Gastroesophageal sphincter (tissue), 4 donors: ENCODE measurements around the gene VPS45. TPM values are rescaled to one million over a fixed set of nuclear protein-coding genes. Genes with fewer than 3 reads are reported as not detected.
A peak's percentile ranks its signal among the peaks of the same experiment; 100 is the strongest.

Experiments
- ATAC-seq: fragments of 150-250 bp; one replicate; pipeline ENCODE4 v1.9.1; 2016; ENCODE audit warnings: mild to moderate bottlenecking, moderate library complexity
- H3K27ac ChIP-seq, 4 donors: fragments of 200-600 bp; sonication (generic) in 3 of 4; 1 replicate in 3 of 4; 2 replicates in 1 of 4; pipeline ENCODE4 v1.5.1; 2016 to 2019
- H3K27me3 ChIP-seq: fragments of 200-600 bp; sonication (generic); one replicate; pipeline ENCODE4 v1.5.1; 2019
- H3K36me3 ChIP-seq, 2 donors: fragments of 200-600 bp; sonication (generic); one replicate each; pipeline ENCODE4 v1.5.1; 2019; ENCODE audit warnings: control low read depth in 1 of 2
- H3K4me1 ChIP-seq, 3 donors: fragments of 200-600 bp; sonication (generic); 1 replicate in 2 of 3; 2 replicates in 1 of 3; pipeline ENCODE4 v1.5.1; 2016 to 2019; ENCODE audit warnings: control low read depth in 2 of 3
- H3K4me3 ChIP-seq, 2 donors: fragments of 200-600 bp; sonication (generic); one replicate each; pipeline ENCODE4 v1.5.1; 2019; ENCODE audit warnings: mild to moderate bottlenecking in 1 of 2, moderate library complexity in 1 of 2
- H3K9me3 ChIP-seq, 3 donors: fragments of 200-600 bp; sonication (generic); one replicate each; pipeline ENCODE4 v1.5.1; 2017 to 2019; ENCODE audit warnings: control low read depth in 2 of 3
- CTCF ChIP-seq, 4 experiments: fragments of 200-600 bp in 2 of 4; fragments of 450-650 bp in 2 of 4; sonication (generic) in 1 of 4; IDR thresholded peaks; one replicate each; pipeline ENCODE4 v1.5.1; 2017 to 2019; ENCODE audit warnings: antibody characterized with exemption in 4 of 4, mild to moderate bottlenecking in 2 of 4, moderate library complexity in 2 of 4
- EP300 ChIP-seq: sonication (generic); formaldehyde crosslinking; IDR thresholded peaks from one replicate; pipeline ENCODE4 v1.6.1; 2017; ENCODE audit warnings: antibody characterized with exemption, mild to moderate bottlenecking
- POLR2A ChIP-seq, 2 donors: fragments of 450-650 bp; IDR thresholded peaks; one replicate each; pipeline ENCODE4 v1.6.1; 2017; ENCODE audit warnings: antibody characterized with exemption in 2 of 2, mild to moderate bottlenecking in 2 of 2, moderate library complexity in 1 of 2
- POLR2AphosphoS5 ChIP-seq: sonication (generic); formaldehyde crosslinking; IDR thresholded peaks from one replicate; pipeline ENCODE4 v1.6.1; 2017; ENCODE audit warnings: antibody characterized with exemption
- WGBS, 2 donors: methylation state at CpG; one replicate each; pipeline ENCODE4 v1.1.5; 2018; ENCODE audit warnings: low coverage in 1 of 2; 5-methylcytosine and 5-hydroxymethylcytosine counted together
- total RNA-seq, 4 donors: library from RNA; depleted of rRNA; stranded (reverse); fragments of >200 nt; gene quantifications; one replicate each; pipeline ENCODE4 v1.1.0, GENCODE V29; 2016

VPS45 gene
- total RNA-seq, 4 donors from 2014 or later, result 44.7 to 75.8 (median 50.4) TPM

GRCh38 chr1:150164779-150165178 lies 97.2 kb downstream of the VPS45 start:
- Histone ChIP-seq H3K36me3 (peaks cover 0 to 4% of the 10 kb centered on the region in 2 donors), H3K4me3 (no peak overlapping the region), H3K27ac (peak overlapping the region; percentile 97 to 99 (median 98)), H3K27me3 (no peaks in the 10 kb centered on the region), H3K4me1 (peaks cover 9 to 69% (median 24%) of the 10 kb centered on the region in 3 donors), H3K9me3 (no peaks in the 10 kb centered on the region)
- TF ChIP-seq EP300 (no peak), POLR2AphosphoS5 (no peak), CTCF (IDR thresholded peaks at IDR 0.05) (no peak), POLR2A (IDR thresholded peaks at IDR 0.05) (no peak)
- ATAC-seq, result no peak
- WGBS, 2 donors, result 33 to 78% methylated on average over 1 to 5 of the region's 5 CpGs

DNA sequence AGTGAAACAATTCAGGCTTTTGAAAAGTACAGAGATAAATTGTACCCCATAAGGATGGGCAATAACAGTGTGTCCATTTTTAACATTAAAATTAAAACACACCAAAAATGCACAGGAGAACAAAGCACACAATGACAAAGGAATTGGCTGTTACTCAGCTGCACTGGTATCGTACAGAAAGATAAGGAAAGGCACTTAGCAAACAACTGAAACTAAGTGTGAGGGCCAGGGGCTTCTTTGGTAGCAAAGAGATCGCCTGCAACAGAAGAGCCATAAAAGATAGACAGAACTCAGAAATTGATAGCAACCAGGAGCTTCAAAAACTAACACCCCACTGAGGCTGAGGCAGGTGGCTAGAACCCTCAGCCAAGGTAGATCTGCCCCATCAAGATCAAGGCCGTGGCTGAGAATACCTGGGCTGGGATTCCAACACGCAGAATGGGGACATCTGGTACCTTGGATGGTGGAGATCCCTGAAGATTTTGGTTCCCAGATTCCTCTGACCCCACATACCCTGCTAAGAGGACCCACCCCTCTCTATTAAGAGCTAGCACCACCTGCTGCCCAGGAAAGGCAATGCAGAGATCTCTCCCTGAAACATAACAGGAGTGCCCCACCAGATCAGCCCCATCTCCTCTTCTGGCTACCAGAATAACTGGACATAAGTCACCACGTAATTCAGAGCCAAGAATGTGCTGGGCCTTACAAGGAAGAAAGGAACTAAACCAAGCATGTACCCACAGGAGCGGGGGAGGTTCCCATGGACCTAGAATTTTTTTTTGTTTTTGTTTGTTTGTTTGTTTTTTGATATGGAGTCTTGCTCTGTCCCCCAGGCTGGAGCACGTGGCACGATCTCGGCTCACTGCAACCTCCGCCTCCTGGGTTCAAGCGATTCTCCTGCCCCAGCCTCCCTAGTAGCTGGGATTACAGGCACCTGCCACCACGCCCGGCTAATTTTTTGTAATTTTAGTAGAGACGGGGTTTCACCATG lies 98.3 kb downstream of the VPS45 start:
- Histone ChIP-seq H3K27ac (peak overlapping the region; percentile 44 to 98 (median 97)), H3K9me3 (no peaks in the 10 kb centered on the region), H3K4me3 (no peak overlapping the region), H3K27me3 (no peaks in the 10 kb centered on the region), H3K36me3 (no peaks in the 10 kb centered on the region), H3K4me1 (peaks cover 9 to 58% (median 21%) of the 10 kb centered on the region in 3 donors)
- WGBS, 2 donors, result 52 to 55% methylated on average over 3 to 11 of the region's 14 CpGs
- ATAC-seq, result no peak
- peak; percentile 55 to 75 (median 66) for TF ChIP-seq CTCF (IDR thresholded peaks at IDR 0.05)
- no peak for TF ChIP-seq POLR2AphosphoS5

DNA sequence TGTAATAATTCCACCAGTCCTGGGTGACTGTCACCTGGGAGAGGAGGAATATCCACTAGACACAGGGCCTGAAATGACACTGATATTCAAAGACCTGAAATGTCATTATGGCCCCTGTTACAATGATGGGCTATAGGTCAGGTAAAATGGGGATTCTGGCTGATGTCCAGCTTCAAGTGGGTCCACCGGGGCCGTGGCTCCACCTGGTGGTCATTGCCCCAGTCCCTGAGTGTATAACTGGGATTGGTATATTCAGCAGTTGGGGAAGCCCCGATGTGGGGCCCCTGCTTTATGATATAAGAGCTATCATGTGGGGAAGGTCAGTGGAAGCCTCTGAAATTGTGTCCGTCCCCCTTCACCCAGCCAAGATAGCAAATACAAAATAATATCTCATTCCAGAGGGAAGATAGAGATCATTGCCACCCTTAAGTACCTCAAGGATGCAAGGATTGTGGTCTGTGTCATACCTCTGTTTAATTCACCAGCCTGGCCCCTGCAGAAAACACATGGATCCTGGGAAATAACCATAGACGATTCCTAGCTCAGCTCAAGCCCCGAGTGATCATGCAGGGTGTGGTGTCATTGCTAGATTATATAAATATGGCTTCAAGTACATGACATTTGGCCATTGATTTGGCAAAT lies 101.5 kb downstream of the VPS45 start:
- TF ChIP-seq CTCF (IDR thresholded peaks at IDR 0.05) (peak; percentile 81 to 90 (median 88)), EP300 (no peak), POLR2A (IDR thresholded peaks at IDR 0.05) (no peak), POLR2AphosphoS5 (peak; percentile 92)
- H3K36me3 ChIP-seq, result no peaks in the 10 kb centered on the region
- peak; percentile 53 for ATAC-seq
- no peak overlapping the region for H3K27ac ChIP-seq
- peaks cover 0 to 28% (median 4%) of the 10 kb centered on the region in 3 donors for H3K4me1 ChIP-seq
- no peaks in the 10 kb centered on the region for H3K9me3 ChIP-seq
- no peaks in the 10 kb centered on the region for H3K27me3 ChIP-seq
- H3K4me3 ChIP-seq, result no peak overlapping the region
- WGBS, 2 donors, result 5 to 10% methylated on average over 5 to 6 of the region's 6 CpGs

DNA sequence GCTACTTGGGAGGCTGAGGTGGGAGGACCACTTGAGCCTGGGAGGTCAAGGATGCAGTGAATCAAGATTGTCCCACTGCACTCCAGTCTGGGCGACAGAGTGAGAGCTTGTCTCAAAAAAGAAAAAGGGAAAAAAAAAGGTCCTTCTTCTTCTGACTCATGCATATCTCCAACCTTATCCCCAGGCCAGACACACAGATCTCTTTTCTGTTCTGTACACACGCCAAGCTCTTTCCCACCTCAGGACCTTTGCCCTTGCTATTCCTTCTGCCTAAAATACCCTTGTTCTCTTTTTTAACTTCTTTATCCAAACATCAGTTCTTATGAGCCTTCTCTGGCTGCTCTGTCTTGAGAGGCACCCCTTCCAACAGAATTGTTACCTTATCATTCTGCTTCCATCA lies 104.2 kb downstream of the VPS45 start:
- WGBS, 2 donors, result 64 to 77% methylated on average over 2 of the region's 2 CpGs
- ATAC-seq, result no peak
- Histone ChIP-seq H3K27me3 (no peaks in the 10 kb centered on the region), H3K4me3 (no peak overlapping the region), H3K36me3 (no peaks in the 10 kb centered on the region), H3K4me1 (peaks cover 0 to 7% (median 4%) of the 10 kb centered on the region in 3 donors), H3K27ac (no peak overlapping the region), H3K9me3 (no peaks in the 10 kb centered on the region)
- TF ChIP-seq EP300 (no peak), POLR2A (IDR thresholded peaks at IDR 0.05) (no peak), POLR2AphosphoS5 (no peak), CTCF (IDR thresholded peaks at IDR 0.05) (no peak)
